GM19238 (cell line): ENCODE measurements around the gene TMEM204.

Experiments
- DNase-seq: peaks from one replicate; pipeline ENCODE4 v3.0.0; 2011; ENCODE audit warnings: low spot score; ENCODE audit not compliant: insufficient read length

TMEM204 gene

GRCh38 chr16:1520461-1520860 lies 13.0 kb upstream of the TMEM204 start:
- no peak for DNase-seq

- no peak for DNase-seq
Measured at GRCh38 chr16:1523581-1524245, 9.8 kb upstream of the TMEM204 start.

GRCh38 chr16:1524366-1524765 lies 9.1 kb upstream of the TMEM204 start:
- DNase-seq: no peak

GRCh38 chr16:1525871-1526607 lies 7.4 kb upstream of the TMEM204 start:
- no peak for DNase-seq

- DNase-seq: no peak
Measured at GRCh38 chr16:1526608-1527555, 6.6 kb upstream of the TMEM204 start.

- no peak for DNase-seq
Measured at GRCh38 chr16:1527836-1528811, 5.3 kb upstream of the TMEM204 start.

GRCh38 chr16:1528921-1529537 lies 4.4 kb upstream of the TMEM204 start:
- no peak for DNase-seq

GRCh38 chr16:1530349-1530882 lies 3.0 kb upstream of the TMEM204 start:
- no peak for DNase-seq

GRCh38 chr16:1530883-1531637 lies 2.4 kb upstream of the TMEM204 start:
- no peak for DNase-seq

GRCh38 chr16:1531638-1531910 lies 1.9 kb upstream of the TMEM204 start:
- no peak for DNase-seq

- no peak for DNase-seq
Measured at GRCh38 chr16:1532081-1532760, 1.2 kb upstream of the TMEM204 start.

- DNase-seq: no peak
Measured at GRCh38 chr16:1532771-1533170, 695 bp upstream of the TMEM204 start.

GRCh38 chr16:1534021-1535020 lies 855 bp downstream of the TMEM204 start:
- DNase-seq: no peak

GRCh38 chr16:1535391-1536291 lies 2.2 kb downstream of the TMEM204 start:
- no peak for DNase-seq

GRCh38 chr16:1536601-1537000 lies 3.1 kb downstream of the TMEM204 start:
- no peak for DNase-seq

- DNase-seq: no peak
Measured at GRCh38 chr16:1537138-1537577, 3.7 kb downstream of the TMEM204 start.
